Tibial artery (tissue), 4 donors: ENCODE data around the gene BCL2L14.

Experiments used
- DNase-seq, 2 donors: peaks; one replicate each; pipeline ENCODE4 v3.0.0-alpha.2; 2019
- H3K27ac ChIP-seq, 2 donors: fragments of 200-600 bp; sonication (generic) in 1 of 2; 1 replicate in 1 of 2; 2 replicates in 1 of 2; pipeline ENCODE4 v1.5.1; 2018 to 2019; ENCODE audit warnings: mild to moderate bottlenecking in 1 of 2
- H3K27me3 ChIP-seq, 2 donors: fragments of 200-600 bp; sonication (generic) in 1 of 2; one replicate each; pipeline versions ENCODE4 v1.5.1 to v1.6.0; 2016 to 2019
- H3K36me3 ChIP-seq, 3 donors: fragments of 200-600 bp; sonication (generic) in 2 of 3; one replicate each; pipeline ENCODE4 v1.5.1; 2016 to 2019; ENCODE audit warnings: mild to moderate bottlenecking in 2 of 3
- H3K4me1 ChIP-seq, 4 donors: fragments of 200-600 bp; sonication (generic) in 2 of 4; 1 replicate in 3 of 4; 2 replicates in 1 of 4; pipeline ENCODE4 v1.5.1; 2016 to 2019
- H3K4me3 ChIP-seq, 2 donors: fragments of 200-600 bp; sonication (generic) in 1 of 2; 1 replicate in 1 of 2; 2 replicates in 1 of 2; pipeline ENCODE4 v1.5.1; 2018 to 2019; ENCODE audit warnings: mild to moderate bottlenecking in 2 of 2
- H3K9me3 ChIP-seq, 3 donors: fragments of 200-600 bp; sonication (generic) in 1 of 3; one replicate each; pipeline ENCODE4 v1.5.1; 2016 to 2019
- CTCF ChIP-seq, 2 experiments: fragments of 200-600 bp in 1 of 2; fragments of 450-650 bp in 1 of 2; IDR thresholded peaks; one replicate each; pipeline ENCODE4 v1.5.1; 2017 to 2019; ENCODE audit warnings: antibody characterized with exemption in 2 of 2, mild to moderate bottlenecking in 1 of 2, moderate library complexity in 1 of 2
- intact Hi-C: fragments of 100-400 bp; cut with DNase I; formaldehyde crosslinking; loops from one replicate; pipeline ENCODE4 v1.15.0; 2023; ENCODE audit warnings: low total_unique reads

Gene BCL2L14

GRCh38 chr12:12025799-12026386 lies 44.8 kb upstream of the BCL2L14 start:
- Histone ChIP-seq H3K27me3 (no peaks in the 10 kb centered on the region), H3K9me3 (peaks cover 0 to 3% (median 0%) of the 10 kb centered on the region in 3 donors), H3K27ac (no peak overlapping the region), H3K36me3 (no peaks in the 10 kb centered on the region), H3K4me1 (no peaks in the 10 kb centered on the region), H3K4me3 (no peak overlapping the region)
- no peak for TF ChIP-seq CTCF (IDR thresholded peaks at IDR 0.05)
- intact Hi-C loops: no loop called here
- no peak for DNase-seq

GRCh38 chr12:12028668-12029402 lies 41.9 kb upstream of the BCL2L14 start:
- no peak overlapping the region for H3K4me3 ChIP-seq
- H3K27ac ChIP-seq: no peak overlapping the region
- H3K36me3 ChIP-seq: no peaks in the 10 kb centered on the region
- peaks cover 0 to 12% (median 8%) of the 10 kb centered on the region in 4 donors for H3K4me1 ChIP-seq
- H3K9me3 ChIP-seq: peaks cover 0 to 3% (median 0%) of the 10 kb centered on the region in 3 donors
- intact Hi-C loops: no loop called here
- TF ChIP-seq CTCF (IDR thresholded peaks at IDR 0.05): no peak
- no peaks in the 10 kb centered on the region for H3K27me3 ChIP-seq
- no peak for DNase-seq

- Histone ChIP-seq H3K4me1 (peaks cover 0 to 12% (median 8%) of the 10 kb centered on the region in 4 donors), H3K27me3 (no peaks in the 10 kb centered on the region), H3K4me3 (no peak overlapping the region), H3K27ac (no peak overlapping the region), H3K36me3 (no peaks in the 10 kb centered on the region), H3K9me3 (peaks cover 0 to 3% (median 0%) of the 10 kb centered on the region in 3 donors)
- no peak for DNase-seq
- TF ChIP-seq CTCF (IDR thresholded peaks at IDR 0.05): no peak
- intact Hi-C loops: loop anchor here (10.0 kb wide), 1 partner anchor 475 kb away; no protein-coding TSS in a partner anchor
Observed at GRCh38 chr12:12029653-12030052, 41.1 kb upstream of the BCL2L14 start.

GRCh38 chr12:12032260-12032791 lies 38.4 kb upstream of the BCL2L14 start:
- intact Hi-C loops: loop anchor here (2.0 to 10.0 kb wide), 2 partner anchors 450 to 478 kb away; no protein-coding TSS in a partner anchor
- no peak for DNase-seq
- H3K4me3 ChIP-seq: peak overlapping the region; percentile 47 to 61
- H3K27me3 ChIP-seq: no peaks in the 10 kb centered on the region
- H3K27ac ChIP-seq: peak overlapping the region; percentile 77 to 82
- H3K4me1 ChIP-seq: peaks cover 0 to 12% (median 8%) of the 10 kb centered on the region in 4 donors
- no peaks in the 10 kb centered on the region for H3K9me3 ChIP-seq
- no peaks in the 10 kb centered on the region for H3K36me3 ChIP-seq
- TF ChIP-seq CTCF (IDR thresholded peaks at IDR 0.05): no peak

- H3K27me3 ChIP-seq: no peaks in the 10 kb centered on the region
- peak overlapping the region; percentile 77 to 82 for H3K27ac ChIP-seq
- DNase-seq: peak; percentile 65 to 83
- intact Hi-C loops: loop anchor here (2.0 to 10.0 kb wide), 2 partner anchors 450 to 478 kb away; no protein-coding TSS in a partner anchor
- peak overlapping the region; percentile 47 to 61 for H3K4me3 ChIP-seq
- peaks cover 0 to 12% (median 8%) of the 10 kb centered on the region in 4 donors for H3K4me1 ChIP-seq
- H3K36me3 ChIP-seq: no peaks in the 10 kb centered on the region
- TF ChIP-seq CTCF (IDR thresholded peaks at IDR 0.05): peak; percentile 80 to 93
- no peaks in the 10 kb centered on the region for H3K9me3 ChIP-seq
Observed at GRCh38 chr12:12032851-12033797, 37.6 kb upstream of the BCL2L14 start.
